MV-4-11 (cell line): ENCODE results near the gene BCAS3.
"Not testable (repeated sequence)": the region's sequence is repeated elsewhere in the genome, so short reads cannot be mapped to it uniquely, and the experiment has no call there.

Experiments
- DNase-seq: peaks from one replicate; lab custom pipeline; 2025; lab: John Stamatoyannopoulos, UW

Gene BCAS3

GRCh38 chr17:60886731-60887613 lies 209.3 kb downstream of the BCAS3 start:
- DNase-seq = not testable (repeated sequence)

GRCh38 chr17:60887614-60888028 lies 210.0 kb downstream of the BCAS3 start:
- DNase-seq = no peak

GRCh38 chr17:60888812-60889709 lies 211.4 kb downstream of the BCAS3 start:
- DNase-seq = no peak

- no peak for DNase-seq
Measured at GRCh38 chr17:60891149-60891548, 213.5 kb downstream of the BCAS3 start.

GRCh38 chr17:60893475-60893874 lies 215.8 kb downstream of the BCAS3 start:
- no peak for DNase-seq

GRCh38 chr17:60896996-60897395 lies 219.3 kb downstream of the BCAS3 start:
- no peak for DNase-seq

GRCh38 chr17:60899115-60899514 lies 221.5 kb downstream of the BCAS3 start:
- DNase-seq = no peak

- DNase-seq = no peak
Measured at GRCh38 chr17:60900688-60901087, 223.0 kb downstream of the BCAS3 start.

GRCh38 chr17:60901242-60901641 lies 223.6 kb downstream of the BCAS3 start:
- DNase-seq = no peak

GRCh38 chr17:60901806-60902205 lies 224.2 kb downstream of the BCAS3 start:
- no peak for DNase-seq

- DNase-seq = no peak
Measured at GRCh38 chr17:60902399-60902798, 224.7 kb downstream of the BCAS3 start.

GRCh38 chr17:60904582-60904981 lies 226.9 kb downstream of the BCAS3 start:
- no peak for DNase-seq

GRCh38 chr17:60905709-60906108 lies 228.1 kb downstream of the BCAS3 start:
- no peak for DNase-seq

- DNase-seq = no peak
Measured at GRCh38 chr17:60908324-60908723, 230.7 kb downstream of the BCAS3 start.

- no peak for DNase-seq
Measured at GRCh38 chr17:60909405-60909804, 231.8 kb downstream of the BCAS3 start.

GRCh38 chr17:60910415-60910814 lies 232.8 kb downstream of the BCAS3 start:
- no peak for DNase-seq

- DNase-seq = no peak
Measured at GRCh38 chr17:60914078-60914477, 236.4 kb downstream of the BCAS3 start.

GRCh38 chr17:60916043-60916442 lies 238.4 kb downstream of the BCAS3 start:
- no peak for DNase-seq

GRCh38 chr17:60920107-60920506 lies 242.5 kb downstream of the BCAS3 start:
- DNase-seq = no peak

- no peak for DNase-seq
Measured at GRCh38 chr17:60923000-60923399, 245.3 kb downstream of the BCAS3 start.

- DNase-seq = no peak
Measured at GRCh38 chr17:60926466-60927183, 249.0 kb downstream of the BCAS3 start.

- peak; percentile 1 for DNase-seq
Measured at GRCh38 chr17:60933739-60934138, 256.1 kb downstream of the BCAS3 start.
